Activated CD4-positive, CD25-positive, alpha-beta regulatory T cell (primary cell): ENCODE measurements around the gene KLHL17.

ENCODE experiments used
- DNase-seq, 4 experiments: peaks; one replicate each; lab custom pipeline; 2025; lab: John Stamatoyannopoulos, UW

Gene KLHL17

GRCh38 chr1:952603-953002 lies 7.8 kb upstream of the KLHL17 start:
- no peak for DNase-seq

GRCh38 chr1:953524-954320 lies 6.7 kb upstream of the KLHL17 start:
- DNase-seq, result no peak

GRCh38 chr1:954927-955326 lies 5.5 kb upstream of the KLHL17 start:
- no peak for DNase-seq

GRCh38 chr1:955474-955873 lies 4.9 kb upstream of the KLHL17 start:
- DNase-seq, result no peak

- no peak for DNase-seq
Observed at GRCh38 chr1:956636-957035, 3.7 kb upstream of the KLHL17 start.

GRCh38 chr1:958823-959730 lies 1.3 kb upstream of the KLHL17 start, which contains the start of gene NOC2L:
Gene NOC2L (minus strand): TSS chr1:959256. CDS start chr1:959240, 16 bp downstream.
- peak; percentile 91 to 98 (median 94) for DNase-seq

- no peak for DNase-seq
Observed at GRCh38 chr1:959731-960362, 537 bp upstream of the KLHL17 start.

- no peak for DNase-seq
Observed at GRCh38 chr1:961132-961669, 817 bp downstream of the KLHL17 start.

- DNase-seq, result no peak
Observed at GRCh38 chr1:962381-963300, 2.3 kb downstream of the KLHL17 start.

- DNase-seq, result no peak
Observed at GRCh38 chr1:963301-963651, 2.9 kb downstream of the KLHL17 start.

GRCh38 chr1:963746-964525 lies 3.6 kb downstream of the KLHL17 start:
- no peak for DNase-seq

GRCh38 chr1:964691-965525 lies 4.5 kb downstream of the KLHL17 start:
- no peak for DNase-seq

GRCh38 chr1:965526-966134 lies 5.2 kb downstream of the KLHL17 start:
- DNase-seq, result no peak

GRCh38 chr1:966135-966703 lies 5.8 kb downstream of the KLHL17 start, which contains the start of gene PLEKHN1:
Gene PLEKHN1 (plus strand): TSS chr1:966482. CDS start chr1:966532, 50 bp downstream.
- DNase-seq, result no peak

- DNase-seq, result peak; percentile 61 to 79 (median 70)
Observed at GRCh38 chr1:966704-967300, 6.4 kb downstream of the KLHL17 start.

- DNase-seq, result no peak
Observed at GRCh38 chr1:967466-968343, 7.3 kb downstream of the KLHL17 start.

- DNase-seq, result no peak
Observed at GRCh38 chr1:969260-969855, 9.0 kb downstream of the KLHL17 start.
